Fibroblast of villous mesenchyme (primary cell): ENCODE measurements around the gene CTDSPL. TPM values are rescaled to one million over a fixed set of nuclear protein-coding genes. Genes with fewer than 3 reads are reported as not detected.
"Not testable (repeated sequence)": the region's sequence is repeated elsewhere in the genome, so short reads cannot be mapped to it uniquely, and the experiment has no call there.

ENCODE experiments used
- DNase-seq: peaks from one replicate; pipeline ENCODE4 v3.0.0-alpha.2; 2010; ENCODE audit warnings: low read depth
- H3K4me3 ChIP-seq: 2 replicates; pipeline ENCODE4 v1.5.1; 2011; ENCODE audit warnings: low read depth, mild to moderate bottlenecking, low read length
- CTCF ChIP-seq: IDR thresholded peaks from 2 replicates; pipeline ENCODE4 v1.5.1; 2012; ENCODE audit warnings: low read depth, mild to moderate bottlenecking, low read length; ENCODE audit not compliant: insufficient read depth
- small RNA-seq: library from RNA; depleted of rRNA; stranded (forward); fragments of <200 nt; gene quantifications from one replicate; pipeline ENCODE3, GENCODE V24; 2012
- total RNA-seq: library from RNA; depleted of rRNA; stranded (reverse); fragments of >200 nt; gene quantifications from 2 replicates; pipeline ENCODE4 v1.2.3, GENCODE V29; 2012

Gene CTDSPL
- total RNA-seq, 1 donor, result 61.7 TPM

- peak overlapping the region; percentile 72 for H3K4me3 ChIP-seq
- no peak for TF ChIP-seq CTCF
- no peak for DNase-seq
Observed at GRCh38 chr3:38030126-38031021, 168.7 kb downstream of the CTDSPL start.

DNA sequence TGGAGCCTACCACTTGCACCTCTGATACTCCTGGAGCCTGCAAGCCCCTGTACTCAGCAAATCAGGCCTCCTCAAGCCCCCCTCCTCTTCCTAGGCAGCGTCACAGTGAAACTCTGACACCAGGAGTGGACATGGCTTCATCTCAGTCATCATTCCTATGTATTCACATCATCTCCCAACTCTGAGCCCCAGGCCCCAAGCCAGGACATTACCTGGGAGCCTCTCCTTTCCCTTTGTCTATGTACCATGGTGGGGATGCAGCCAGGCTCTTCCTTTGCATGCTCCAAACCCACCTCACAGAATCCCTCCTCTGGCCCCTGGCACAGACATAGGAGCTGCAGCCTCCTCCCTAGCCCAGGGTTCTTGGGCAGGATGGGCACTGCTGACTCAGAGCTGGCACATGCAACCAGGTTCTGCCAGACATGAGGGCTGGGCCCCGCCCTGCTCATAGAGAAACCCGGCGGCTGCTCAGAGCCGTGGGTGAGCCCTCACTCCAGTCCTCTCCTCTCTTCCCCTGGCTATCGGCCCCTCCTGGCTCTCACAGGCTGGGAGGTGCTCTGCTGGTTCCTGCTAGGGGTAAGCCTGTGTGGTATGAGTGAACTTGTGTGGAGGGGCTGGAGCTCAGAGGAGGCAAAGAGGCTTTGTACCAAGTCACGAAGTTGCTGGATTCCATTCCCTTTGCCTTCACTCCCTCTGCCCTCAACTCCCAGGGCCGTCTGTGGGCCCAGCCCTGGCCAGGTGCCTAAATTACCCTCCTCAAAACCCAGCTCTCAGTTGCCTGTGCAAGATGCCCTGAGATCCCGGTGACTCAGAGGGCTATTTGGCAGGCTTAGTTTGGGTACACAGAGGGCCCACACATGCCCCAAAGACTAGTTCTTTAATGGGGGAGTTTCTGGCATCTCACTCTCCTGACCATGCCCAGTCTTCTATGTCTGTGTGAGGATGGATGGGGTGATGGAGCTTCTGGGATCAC is 169.6 kb downstream of the CTDSPL start:
- H3K4me3 ChIP-seq, result no peak overlapping the region
- no peak for DNase-seq
- TF ChIP-seq CTCF, result no peak

DNA sequence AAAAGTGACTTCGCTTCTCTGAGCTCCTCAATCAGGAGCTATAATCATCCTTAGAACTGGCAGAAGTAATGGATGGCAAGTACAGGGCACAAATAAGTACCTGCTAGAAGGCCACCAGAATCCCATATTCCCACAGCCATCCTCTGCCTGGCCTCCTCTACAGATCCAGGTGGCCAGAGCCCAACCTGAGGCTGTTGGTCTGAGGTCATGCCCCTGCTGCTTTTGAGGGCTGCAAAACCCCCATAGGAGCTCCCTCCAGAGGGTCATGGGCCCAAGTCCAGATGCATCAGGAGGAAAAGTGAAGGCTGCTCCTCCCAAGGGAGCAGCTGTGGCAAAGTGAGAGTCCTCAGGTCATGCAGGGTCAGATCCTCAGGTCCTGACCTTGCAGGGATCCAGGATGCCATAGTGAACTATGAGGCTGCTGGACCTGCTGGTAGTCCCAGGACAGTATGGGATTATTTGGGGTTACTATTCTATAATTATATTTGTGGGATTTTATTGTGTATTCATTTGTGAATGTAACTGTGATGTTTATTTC is 170.7 kb downstream of the CTDSPL start:
- H3K4me3 ChIP-seq, result no peak overlapping the region
- TF ChIP-seq CTCF, result no peak
- no peak for DNase-seq

- H3K4me3 ChIP-seq, DNase-seq: not testable (repeated sequence)
Observed at GRCh38 chr3:38033586-38033985, 171.9 kb downstream of the CTDSPL start.

Small RNAs within 50 kb of the gene (small RNA-seq; reads per million reads assigned to genes)
- gene MIR26A1, result 53.1 reads per million, percentile 96 among the genes with 10 or more reads in this experiment
- not detected for gene RF00019

Other genes starting within 250 kb of the CTDSPL start
- 4.3 and 5.5 TPM in 2 replicates for gene VILL, start 128.9 kb downstream of the CTDSPL start, total RNA-seq
- gene PLCD1, start 167.8 kb downstream of the CTDSPL start, total RNA-seq, result 15.1 and 15.5 TPM in 2 replicates
- gene DLEC1, start 177.3 kb downstream of the CTDSPL start, total RNA-seq, result under 0.01 TPM in 1 of 2 replicates, not detected in the other